ENCODE results near the gene WWOX.

Gene WWOX

GRCh38 chr16:78516006-78516736, 416.7 kb downstream of the WWOX start:
- no peak for DNase-seq (ENCODE audit: low read depth in 2 of 2, low spot score in 1 of 2)

DNA sequence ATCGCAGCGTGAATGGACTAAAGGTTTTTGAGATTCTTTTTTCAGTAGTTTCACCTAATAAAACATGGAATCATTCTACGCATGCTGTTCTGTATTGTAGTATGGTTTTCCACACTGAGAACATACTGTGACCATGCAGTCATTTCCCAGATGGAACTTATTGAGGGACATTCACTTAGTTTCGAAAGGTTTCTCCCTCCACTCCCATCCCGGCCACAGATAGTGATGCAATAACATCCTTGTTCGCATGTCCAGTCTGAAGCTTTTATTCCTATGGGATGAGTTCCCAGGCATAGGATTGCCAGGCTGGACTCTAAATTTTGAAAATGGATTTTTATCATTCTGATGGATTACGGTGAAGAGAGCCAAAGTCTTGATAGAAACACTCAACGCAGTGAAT, 420.4 kb downstream of the WWOX start:
- no peak for DNase-seq (ENCODE audit: low read depth in 2 of 2, low spot score in 1 of 2)

DNA sequence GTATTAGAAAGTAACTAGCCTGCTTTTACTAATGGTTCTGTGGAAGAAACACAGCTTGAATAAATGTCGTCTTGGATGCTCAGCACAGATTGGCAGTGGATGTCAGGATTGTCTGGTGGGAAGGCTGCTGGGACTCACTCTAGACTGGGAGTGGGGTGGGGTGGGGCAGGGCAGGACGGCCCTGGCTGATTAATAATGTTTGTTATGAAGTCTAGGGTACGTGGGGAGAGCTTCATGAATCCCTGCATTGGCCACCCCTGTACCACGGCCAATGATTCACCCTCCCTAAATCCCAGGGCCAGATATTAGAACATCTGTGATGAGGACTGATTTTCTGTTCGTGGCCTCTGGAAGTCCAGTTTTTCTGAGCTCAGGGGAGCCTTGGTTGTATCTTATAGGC, 421.0 kb downstream of the WWOX start:
- DNase-seq (ENCODE audit: low read depth in 2 of 2, low spot score in 1 of 2): no peak

DNA sequence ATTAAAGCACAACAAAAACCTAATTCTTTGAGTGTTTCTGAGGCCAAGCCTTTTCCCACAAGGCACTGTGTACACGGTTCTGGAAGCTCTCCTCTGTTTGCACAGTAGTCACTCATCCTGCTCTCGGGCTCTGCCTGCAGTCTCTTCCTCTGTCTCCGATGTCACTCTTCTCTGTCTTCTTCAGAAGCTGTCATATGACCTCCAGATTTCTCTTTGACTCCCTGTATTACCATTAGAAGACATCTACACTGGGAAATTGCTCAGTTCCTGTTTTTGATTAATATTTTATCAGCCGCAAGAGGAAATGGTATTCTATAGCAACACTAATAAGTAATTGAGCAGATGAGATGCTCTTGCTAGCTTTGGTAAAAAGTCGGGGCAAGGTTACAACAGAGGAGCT, 422.9 kb downstream of the WWOX start:
- no peak for DNase-seq (ENCODE audit: low read depth in 2 of 2, low spot score in 1 of 2)

- no peak for DNase-seq (ENCODE audit: low read depth in 2 of 2, low spot score in 1 of 2)
Measured at GRCh38 chr16:78523212-78523985, 423.9 kb downstream of the WWOX start.

DNA sequence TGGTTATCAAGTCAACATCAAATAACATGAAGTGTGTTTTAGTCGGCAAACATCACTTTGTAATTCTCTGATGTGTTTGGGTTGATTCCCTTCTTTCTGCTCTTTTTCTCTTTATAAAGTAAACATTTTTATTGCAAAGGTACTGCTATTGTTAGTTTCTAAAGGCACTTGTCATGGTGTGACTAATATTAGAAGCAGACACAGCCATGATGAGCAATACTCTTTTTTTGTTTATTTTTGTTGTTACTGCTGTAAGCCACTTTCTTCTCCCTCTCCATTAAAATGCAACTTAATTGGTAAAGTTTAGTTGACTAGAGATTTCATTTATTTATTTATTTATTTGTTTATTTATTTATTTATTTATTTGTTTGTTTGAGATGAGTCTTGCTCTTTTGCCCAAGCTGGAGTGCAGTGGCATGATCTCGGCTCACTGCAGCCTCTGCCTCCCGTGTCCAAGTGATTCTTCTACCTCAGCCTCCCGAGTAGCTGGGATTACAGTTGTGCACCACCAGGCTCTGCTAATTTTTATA, 424.7 kb downstream of the WWOX start:
- no peak for DNase-seq (ENCODE audit: low read depth in 2 of 2, low spot score in 1 of 2)

GRCh38 chr16:78528265-78528664, 428.8 kb downstream of the WWOX start:
- DNase-seq (ENCODE audit: low read depth in 2 of 2, low spot score in 1 of 2): no peak

DNA sequence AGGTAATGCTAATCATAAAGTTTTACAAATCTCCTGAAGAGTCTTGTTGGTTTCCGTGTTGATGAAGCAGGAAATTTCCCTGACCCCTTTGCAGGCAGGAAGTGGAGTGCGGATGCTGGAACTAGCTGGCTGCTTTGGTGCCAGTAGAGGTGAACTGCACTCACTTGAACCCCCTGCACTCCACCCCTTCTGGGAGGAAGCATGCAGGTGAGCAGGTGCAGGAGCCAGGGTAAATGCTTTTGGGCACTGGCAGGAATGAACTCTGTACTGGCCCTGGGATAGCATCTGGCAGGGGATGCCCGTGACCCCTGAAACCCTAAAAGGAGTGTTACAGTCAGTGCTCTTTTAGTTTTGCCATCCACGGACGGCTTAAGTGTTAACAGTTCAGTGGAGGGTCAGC, 430.4 kb downstream of the WWOX start:
- DNase-seq (ENCODE audit: low read depth in 2 of 2, low spot score in 1 of 2): no peak

DNA sequence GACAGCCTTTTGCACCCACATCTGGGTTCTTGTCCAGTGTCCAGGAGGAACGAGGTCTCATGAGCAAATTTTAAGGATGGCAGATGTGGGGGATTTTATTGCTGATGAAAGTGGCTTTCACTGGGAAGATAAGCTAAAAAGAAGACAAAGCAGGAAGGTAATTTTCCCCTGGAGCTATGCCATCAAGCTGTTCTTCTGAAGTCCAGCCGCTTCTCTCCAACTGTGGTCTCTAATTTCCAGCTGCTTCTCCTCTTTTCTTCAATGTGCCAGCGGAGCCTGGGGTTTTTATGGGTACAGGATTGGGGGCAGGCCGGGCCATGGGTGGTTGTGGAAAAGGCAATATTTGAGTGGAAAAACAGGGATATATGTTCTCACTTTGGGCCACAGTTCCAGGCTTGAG, 430.8 kb downstream of the WWOX start:
- no peak for DNase-seq (ENCODE audit: low read depth in 2 of 2, low spot score in 1 of 2)

DNA sequence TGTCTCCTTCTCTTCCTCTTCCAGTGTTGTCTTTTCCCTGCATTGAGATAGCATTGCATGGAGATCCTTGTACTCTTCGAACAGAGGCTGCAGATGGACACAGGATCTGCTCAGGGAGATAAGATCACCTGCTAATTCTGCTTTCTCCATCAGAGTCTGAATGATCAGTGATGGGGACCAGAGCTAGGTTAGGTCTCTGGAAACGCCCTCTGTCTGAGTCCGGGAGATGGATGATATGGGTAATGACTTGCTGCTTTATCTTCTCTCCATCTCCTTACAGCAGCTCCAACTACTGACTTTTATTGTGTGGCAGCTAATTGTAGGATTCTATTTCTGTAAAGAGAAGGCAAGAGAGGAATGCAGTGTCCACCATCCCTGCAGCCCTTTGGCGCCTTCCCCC, 435.6 kb downstream of the WWOX start:
- no peak for DNase-seq (ENCODE audit: low read depth in 2 of 2, low spot score in 1 of 2)

DNA sequence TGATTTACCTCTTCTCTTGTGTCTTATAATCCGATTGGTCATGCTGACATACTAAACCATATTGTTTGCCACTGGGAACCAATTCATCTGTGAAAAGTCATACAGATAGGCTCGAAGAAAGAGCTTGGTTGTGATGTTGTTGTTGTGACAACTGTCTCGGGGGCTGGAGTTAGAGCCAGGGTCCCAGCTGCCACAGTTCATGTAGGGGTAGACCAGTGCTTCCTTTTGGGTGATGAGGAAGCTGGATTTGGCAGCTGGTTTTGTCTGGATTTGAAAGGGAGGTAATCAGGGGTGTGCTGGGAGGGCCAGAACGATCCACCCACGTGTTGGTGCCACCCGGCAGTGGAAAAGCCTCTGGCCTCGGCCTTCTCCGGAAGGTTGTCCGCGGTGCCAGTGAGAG, 438.1 kb downstream of the WWOX start:
- no peak for DNase-seq (ENCODE audit: low read depth in 2 of 2, low spot score in 1 of 2)

DNA sequence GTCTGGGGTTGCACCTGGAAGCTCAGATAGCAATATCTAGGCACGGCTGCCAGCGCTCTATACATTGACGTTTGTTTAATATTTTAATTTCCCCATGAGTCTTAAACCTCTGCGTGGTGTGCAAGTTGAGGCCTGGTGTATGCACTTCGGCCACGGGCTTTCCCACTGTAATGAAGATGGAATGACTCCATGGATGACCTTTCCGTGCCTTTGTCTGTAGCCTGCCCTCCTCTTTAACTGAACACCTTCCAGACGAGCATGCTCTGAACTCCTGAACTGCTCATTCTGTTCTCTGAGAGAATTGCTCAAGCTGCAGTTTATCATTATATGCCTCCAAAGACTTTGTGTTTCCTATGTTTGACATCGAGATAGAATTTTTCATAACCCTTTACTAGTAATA, 438.8 kb downstream of the WWOX start:
- DNase-seq (ENCODE audit: low read depth in 2 of 2, low spot score in 1 of 2): no peak

DNA sequence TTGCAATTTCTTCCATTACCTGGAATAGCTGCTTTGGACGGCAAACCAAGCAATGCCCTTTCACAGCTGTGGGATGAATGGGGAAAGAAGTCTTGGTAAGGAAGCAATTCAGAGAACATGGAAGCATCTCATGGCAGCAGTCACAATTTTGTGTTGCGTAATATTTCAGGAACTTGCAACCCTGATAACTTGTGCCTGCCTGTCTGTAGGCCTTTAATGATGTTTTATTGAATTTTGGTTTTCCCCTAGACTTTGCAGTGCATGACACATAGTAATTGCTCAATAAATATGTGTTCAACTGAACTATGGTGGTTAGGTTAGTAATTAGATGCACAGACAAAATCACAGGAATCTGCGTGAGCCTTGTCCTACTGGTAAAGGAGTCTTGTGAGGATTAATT, 439.5 kb downstream of the WWOX start:
- DNase-seq (ENCODE audit: low read depth in 2 of 2, low spot score in 1 of 2): no peak

DNA sequence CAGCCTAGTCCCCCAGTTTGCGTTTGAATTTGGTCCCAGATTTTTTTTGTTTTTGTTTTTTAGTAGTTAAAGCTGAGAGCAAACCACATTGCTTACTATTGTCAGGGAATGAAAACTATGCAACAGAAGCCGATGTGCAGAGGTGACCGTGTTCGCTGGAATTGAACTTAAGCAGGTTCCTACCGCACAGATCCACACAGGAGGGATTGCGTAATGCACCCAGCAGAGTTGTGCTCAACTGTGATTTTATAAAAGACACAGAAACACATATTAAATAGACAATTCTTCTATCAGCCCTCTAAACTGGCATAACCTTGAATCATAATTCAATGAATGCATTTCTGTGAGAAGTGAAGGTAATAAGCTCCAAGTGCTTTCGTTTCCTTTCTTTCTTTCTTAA, 443.0 kb downstream of the WWOX start:
- DNase-seq (ENCODE audit: low read depth in 2 of 2, low spot score in 1 of 2): no peak

DNA sequence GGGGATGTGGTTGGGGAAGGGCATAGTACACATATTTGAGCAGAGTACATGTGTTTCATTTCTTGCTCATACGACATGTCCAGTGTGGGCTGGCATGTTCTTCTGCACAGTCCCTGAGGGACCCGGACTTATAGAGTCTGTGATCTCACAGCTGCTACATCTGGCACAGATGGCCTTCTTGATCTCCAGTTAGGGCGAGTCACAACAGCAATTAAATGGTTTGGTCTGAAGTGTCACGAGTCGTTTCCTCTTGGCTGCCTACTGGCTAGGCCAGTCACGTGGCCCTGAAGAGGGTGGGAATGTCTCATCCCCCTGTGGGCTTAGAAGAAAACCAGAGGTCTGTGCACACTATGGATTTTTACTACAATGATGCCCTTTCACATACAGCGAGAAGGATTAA, 443.6 kb downstream of the WWOX start:
- no peak for DNase-seq (ENCODE audit: low read depth in 2 of 2, low spot score in 1 of 2)

- no peak for DNase-seq (ENCODE audit: low read depth in 2 of 2, low spot score in 1 of 2)
Measured at GRCh38 chr16:78549366-78549765, 449.9 kb downstream of the WWOX start.

DNA sequence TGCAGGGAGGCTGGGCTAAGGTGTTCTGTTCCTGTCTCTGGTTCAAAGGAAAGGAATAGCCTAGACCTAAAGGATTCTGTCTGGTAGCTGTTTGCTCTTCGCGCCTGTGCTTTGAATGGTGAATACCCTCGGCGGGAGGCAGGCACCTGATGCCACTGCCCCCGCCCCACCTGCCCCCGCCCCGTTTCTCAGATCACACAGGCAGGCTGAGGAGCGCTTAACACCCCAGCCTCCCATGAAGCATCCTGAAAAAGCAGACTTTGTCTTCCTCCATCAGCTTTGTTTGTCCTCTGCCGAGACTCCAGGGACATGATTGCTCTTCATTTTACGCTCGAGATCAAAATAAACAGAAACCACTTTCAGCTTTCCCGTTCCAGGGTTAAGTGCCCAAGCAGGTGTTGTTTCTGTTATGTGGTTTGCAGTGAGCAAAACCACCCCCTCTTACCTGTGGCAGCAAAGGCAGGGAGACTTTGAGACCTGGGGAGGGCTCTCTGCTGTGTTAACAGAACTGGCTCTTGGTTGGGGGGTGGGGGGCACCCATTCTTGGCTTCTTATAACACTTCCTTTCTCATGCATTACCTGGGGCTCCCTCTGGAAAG, 452.1 kb downstream of the WWOX start:
- DNase-seq (ENCODE audit: low read depth in 2 of 2, low spot score in 1 of 2): no peak

DNA sequence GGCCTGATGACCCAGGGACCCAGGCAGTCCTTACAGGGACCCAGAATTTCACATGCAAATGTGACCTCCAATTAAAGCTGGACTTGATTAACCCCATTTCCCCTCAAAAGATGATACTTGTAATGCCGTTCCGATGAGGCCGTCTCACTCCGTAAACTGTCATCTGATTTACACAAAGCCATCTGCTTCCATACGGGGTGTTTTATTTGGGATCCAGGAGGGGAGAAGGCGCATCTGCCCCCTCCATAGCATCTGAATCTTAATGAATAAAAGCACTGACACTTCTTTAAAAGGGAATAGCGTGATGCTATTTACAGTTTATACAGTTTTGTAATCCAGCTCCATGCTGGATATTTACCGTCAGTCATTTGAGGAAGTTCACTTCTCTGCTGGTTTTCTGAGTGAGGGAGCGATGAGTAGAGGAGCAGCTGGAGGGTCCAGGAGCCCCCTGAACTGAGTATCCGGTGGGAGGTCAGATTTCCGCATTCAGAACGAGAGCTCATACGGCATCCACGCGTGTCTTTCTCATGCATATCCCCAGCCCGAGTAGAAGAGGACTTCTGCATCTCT, 452.7 kb downstream of the WWOX start:
- DNase-seq (ENCODE audit: low read depth in 2 of 2, low spot score in 1 of 2): no peak

DNA sequence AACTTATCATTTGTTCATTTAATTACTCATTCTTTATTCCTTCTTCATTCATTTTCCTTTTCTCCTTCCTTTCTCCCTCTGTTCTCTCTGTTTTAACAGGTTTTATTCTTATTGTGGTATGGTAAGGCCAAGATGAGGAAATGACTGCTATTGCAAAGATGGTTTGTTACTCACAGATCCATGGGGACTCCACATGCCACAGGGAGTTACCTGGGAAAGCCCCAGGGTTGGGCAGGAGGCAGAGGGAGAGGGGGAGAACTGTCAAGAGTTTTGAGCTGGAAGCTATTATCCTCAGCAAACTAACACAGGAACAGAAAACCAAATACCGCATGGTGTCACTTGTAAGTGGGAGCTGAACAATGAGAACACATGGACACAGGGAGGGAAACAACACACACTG, 453.3 kb downstream of the WWOX start:
- no peak for DNase-seq (ENCODE audit: low read depth in 2 of 2, low spot score in 1 of 2)

GRCh38 chr16:78553268-78554039, 454.0 kb downstream of the WWOX start:
- no peak for DNase-seq (ENCODE audit: low read depth in 2 of 2, low spot score in 1 of 2)

DNA sequence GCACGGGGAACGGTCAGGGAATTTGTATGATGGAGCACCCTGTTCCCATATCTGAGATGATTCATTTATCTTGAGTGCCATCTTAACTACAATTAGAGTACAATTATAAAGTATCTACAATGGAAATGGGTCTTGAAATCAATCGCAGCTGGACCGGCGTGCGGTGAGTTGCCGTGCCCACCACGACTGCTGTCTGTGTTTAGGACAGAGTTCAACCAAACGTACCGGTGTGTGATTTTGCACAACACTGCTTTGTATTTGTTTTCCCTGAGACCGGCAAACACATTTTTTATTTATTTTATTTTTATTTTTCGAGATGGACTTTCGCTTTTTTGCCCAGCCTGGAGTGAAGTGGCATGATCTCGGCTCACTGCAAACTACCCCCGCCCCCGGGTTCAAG, 457.0 kb downstream of the WWOX start:
- no peak for DNase-seq (ENCODE audit: low read depth in 2 of 2, low spot score in 1 of 2)
